Measurements from ENCODE around the gene PROCA1. TPM values are rescaled to one million over a fixed set of nuclear protein-coding genes. Genes with fewer than 3 reads are reported as not detected.

PROCA1 gene
- total and polyA plus RNA-seq, 2 of the 13 experiments (the other 11 are each of a cell fraction or from before 2014, with no cell fraction given), result 0.73 to 1.5 TPM

DNA sequence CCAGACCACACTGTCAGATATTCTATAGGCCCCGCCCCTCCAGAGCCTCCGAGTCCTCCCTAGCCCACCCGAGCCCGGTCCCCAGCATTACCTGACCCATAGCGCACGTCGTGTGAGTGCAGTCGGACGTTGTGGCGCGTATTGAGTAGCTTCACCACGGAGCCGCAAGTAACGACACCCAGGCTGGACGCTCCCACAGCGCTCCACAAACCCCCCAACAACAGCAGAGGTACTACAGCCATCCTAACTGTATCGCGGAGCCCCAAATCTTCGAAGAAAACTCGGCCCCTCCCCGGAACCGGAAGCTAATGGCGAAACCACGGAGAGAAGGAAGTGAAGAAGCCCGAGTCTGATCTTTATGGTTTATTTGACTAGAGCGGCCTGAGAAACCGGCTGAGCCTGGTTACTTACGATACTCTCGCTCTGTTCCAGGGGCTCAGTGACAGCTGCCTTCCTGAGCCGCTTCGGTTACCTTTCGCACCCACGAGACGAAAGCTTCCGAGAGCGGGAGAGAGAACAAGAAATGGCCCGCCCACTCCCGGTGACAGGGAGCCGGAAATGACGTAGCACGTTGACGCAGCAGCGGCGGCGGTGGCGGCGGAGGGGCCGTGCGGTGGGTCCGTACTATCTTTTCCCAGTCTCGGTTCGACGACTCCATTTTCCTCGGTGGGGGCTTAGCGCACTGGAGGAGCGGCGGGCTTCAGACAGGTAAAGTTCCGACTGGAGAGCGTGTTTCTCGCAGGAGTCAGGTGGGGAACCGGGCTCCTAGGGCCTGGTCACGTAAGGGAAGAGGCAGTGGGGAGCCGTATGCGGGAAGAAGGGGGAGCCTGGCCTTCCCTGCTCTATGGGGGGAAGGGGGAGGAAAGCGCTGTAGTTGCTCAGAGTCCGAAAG is 49.8 kb downstream of the PROCA1 start, which contains the start of the genes SDF2 and SUPT6H (continued):
- TF ChIP-seq, protein P1, sequence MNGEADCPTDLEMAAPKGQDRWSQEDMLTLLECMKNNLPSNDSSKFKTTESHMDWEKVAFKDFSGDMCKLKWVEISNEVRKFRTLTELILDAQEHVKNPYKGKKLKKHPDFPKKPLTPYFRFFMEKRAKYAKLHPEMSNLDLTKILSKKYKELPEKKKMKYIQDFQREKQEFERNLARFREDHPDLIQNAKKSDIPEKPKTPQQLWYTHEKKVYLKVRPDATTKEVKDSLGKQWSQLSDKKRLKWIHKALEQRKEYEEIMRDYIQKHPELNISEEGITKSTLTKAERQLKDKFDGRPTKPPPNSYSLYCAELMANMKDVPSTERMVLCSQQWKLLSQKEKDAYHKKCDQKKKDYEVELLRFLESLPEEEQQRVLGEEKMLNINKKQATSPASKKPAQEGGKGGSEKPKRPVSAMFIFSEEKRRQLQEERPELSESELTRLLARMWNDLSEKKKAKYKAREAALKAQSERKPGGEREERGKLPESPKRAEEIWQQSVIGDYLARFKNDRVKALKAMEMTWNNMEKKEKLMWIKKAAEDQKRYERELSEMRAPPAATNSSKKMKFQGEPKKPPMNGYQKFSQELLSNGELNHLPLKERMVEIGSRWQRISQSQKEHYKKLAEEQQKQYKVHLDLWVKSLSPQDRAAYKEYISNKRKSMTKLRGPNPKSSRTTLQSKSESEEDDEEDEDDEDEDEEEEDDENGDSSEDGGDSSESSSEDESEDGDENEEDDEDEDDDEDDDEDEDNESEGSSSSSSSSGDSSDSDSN (CRISPR knock-in tag; IDR thresholded peaks at IDR 0.05), result peak; percentile 77
- TF ChIP-seq AHR (CRISPR knock-in tag; IDR thresholded peaks at IDR 0.05) (no peak), ZNF224 (CRISPR knock-in tag; IDR thresholded peaks at IDR 0.05) (peak; percentile 34; the same call in 1 of the 2 replicates), ZKSCAN8 (CRISPR knock-in tag; IDR thresholded peaks at IDR 0.05; ENCODE audit: borderline replicate concordance) (no peak), SYNCRIP (IDR thresholded peaks at IDR 0.05; ENCODE audit: insufficient read depth, low read depth, low read length) (no peak), ZNF296 (CRISPR knock-in tag; conservative IDR thresholded peaks at IDR 0.05) (peak; percentile 32; the same call in 1 of the 2 replicates), ZNF383 (CRISPR knock-in tag; IDR thresholded peaks at IDR 0.05; ENCODE audit: borderline replicate concordance) (no peak), ZNF552 (CRISPR knock-in tag; IDR thresholded peaks at IDR 0.05; ENCODE audit: borderline replicate concordance) (no peak), NCOA1 (CRISPR knock-in tag; IDR thresholded peaks at IDR 0.05) (no peak), ZNF253 (CRISPR knock-in tag; IDR thresholded peaks at IDR 0.05; ENCODE audit: borderline replicate concordance) (no peak), ZNF749 (CRISPR knock-in tag; IDR thresholded peaks at IDR 0.05; ENCODE audit: borderline replicate concordance) (no peak), PLRG1 (conservative IDR thresholded peaks at IDR 0.05) (no peak), PHB2 (IDR thresholded peaks at IDR 0.05; ENCODE audit: partially characterized antibody) (no peak), MED8 (CRISPR knock-in tag; IDR thresholded peaks at IDR 0.05; ENCODE audit: insufficient replicate concordance) (no peak)
- TF ChIP-seq, protein P2, sequence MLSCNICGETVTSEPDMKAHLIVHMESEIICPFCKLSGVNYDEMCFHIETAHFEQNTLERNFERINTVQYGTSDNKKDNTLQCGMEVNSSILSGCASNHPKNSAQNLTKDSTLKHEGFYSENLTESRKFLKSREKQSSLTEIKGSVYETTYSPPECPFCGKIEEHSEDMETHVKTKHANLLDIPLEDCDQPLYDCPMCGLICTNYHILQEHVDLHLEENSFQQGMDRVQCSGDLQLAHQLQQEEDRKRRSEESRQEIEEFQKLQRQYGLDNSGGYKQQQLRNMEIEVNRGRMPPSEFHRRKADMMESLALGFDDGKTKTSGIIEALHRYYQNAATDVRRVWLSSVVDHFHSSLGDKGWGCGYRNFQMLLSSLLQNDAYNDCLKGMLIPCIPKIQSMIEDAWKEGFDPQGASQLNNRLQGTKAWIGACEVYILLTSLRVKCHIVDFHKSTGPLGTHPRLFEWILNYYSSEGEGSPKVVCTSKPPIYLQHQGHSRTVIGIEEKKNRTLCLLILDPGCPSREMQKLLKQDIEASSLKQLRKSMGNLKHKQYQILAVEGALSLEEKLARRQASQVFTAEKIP (CRISPR knock-in tag; IDR thresholded peaks at IDR 0.05; ENCODE audit: borderline replicate concordance), result no peak
- TF ChIP-seq, protein P3, sequence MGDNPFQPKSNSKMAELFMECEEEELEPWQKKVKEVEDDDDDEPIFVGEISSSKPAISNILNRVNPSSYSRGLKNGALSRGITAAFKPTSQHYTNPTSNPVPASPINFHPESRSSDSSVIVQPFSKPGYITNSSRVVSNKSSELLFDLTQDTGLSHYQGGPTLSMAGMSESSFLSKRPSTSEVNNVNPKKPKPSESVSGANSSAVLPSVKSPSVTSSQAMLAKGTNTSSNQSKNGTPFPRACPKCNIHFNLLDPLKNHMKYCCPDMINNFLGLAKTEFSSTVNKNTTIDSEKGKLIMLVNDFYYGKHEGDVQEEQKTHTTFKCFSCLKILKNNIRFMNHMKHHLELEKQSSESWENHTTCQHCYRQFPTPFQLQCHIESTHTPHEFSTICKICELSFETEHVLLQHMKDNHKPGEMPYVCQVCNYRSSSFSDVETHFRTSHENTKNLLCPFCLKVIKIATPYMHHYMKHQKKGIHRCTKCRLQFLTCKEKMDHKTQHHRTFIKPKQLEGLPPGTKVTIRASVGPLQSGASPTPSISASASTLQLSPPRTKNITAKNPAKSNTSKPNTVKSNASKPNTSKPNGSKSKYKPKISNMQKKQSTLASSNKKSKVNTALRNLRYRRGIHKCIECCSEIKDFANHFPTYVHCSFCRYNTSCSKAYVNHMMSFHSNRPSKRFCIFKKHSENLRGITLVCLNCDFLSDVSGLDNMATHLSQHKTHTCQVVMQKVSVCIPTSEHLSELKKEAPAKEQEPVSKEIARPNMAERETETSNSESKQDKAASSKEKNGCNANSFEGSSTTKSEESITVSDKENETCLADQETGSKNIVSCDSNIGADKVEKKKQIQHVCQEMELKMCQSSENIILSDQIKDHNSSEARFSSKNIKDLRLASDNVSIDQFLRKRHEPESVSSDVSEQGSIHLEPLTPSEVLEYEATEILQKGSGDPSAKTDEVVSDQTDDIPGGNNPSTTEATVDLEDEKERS (CRISPR knock-in tag; IDR thresholded peaks at IDR 0.05), result no peak
- TF ChIP-seq, protein P4, sequence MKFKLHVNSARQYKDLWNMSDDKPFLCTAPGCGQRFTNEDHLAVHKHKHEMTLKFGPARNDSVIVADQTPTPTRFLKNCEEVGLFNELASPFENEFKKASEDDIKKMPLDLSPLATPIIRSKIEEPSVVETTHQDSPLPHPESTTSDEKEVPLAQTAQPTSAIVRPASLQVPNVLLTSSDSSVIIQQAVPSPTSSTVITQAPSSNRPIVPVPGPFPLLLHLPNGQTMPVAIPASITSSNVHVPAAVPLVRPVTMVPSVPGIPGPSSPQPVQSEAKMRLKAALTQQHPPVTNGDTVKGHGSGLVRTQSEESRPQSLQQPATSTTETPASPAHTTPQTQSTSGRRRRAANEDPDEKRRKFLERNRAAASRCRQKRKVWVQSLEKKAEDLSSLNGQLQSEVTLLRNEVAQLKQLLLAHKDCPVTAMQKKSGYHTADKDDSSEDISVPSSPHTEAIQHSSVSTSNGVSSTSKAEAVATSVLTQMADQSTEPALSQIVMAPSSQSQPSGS (CRISPR knock-in tag; IDR thresholded peaks at IDR 0.05), result peak; percentile 63
- TF ChIP-seq, protein P5, sequence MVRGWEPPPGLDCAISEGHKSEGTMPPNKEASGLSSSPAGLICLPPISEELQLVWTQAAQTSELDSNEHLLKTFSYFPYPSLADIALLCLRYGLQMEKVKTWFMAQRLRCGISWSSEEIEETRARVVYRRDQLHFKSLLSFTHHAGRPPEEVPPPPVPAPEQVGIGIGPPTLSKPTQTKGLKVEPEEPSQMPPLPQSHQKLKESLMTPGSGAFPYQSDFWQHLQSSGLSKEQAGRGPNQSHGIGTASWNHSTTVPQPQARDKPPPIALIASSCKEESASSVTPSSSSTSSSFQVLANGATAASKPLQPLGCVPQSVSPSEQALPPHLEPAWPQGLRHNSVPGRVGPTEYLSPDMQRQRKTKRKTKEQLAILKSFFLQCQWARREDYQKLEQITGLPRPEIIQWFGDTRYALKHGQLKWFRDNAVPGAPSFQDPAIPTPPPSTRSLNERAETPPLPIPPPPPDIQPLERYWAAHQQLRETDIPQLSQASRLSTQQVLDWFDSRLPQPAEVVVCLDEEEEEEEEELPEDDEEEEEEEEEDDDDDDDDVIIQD (CRISPR knock-in tag; IDR thresholded peaks at IDR 0.05; ENCODE audit: low read depth), result no peak

Data from HepG2 (cell line).